Rectal smooth muscle tissue (tissue), 1 donor: ENCODE results near the gene CITED2.
"Not testable (repeated sequence)": the region's sequence is repeated elsewhere in the genome, so short reads cannot be mapped to it uniquely, and the experiment has no call there.

Experiments
- H3K27ac ChIP-seq: one replicate; pipeline ENCODE4 v1.7.0; 2013; ENCODE audit warnings: low read depth, low read length, inconsistent platforms
- H3K27me3 ChIP-seq: one replicate; pipeline ENCODE4 v1.7.0; 2013; ENCODE audit warnings: low read length; ENCODE audit not compliant: control insufficient read depth, insufficient read depth
- H3K36me3 ChIP-seq: one replicate; pipeline ENCODE4 v1.7.0; 2013; ENCODE audit warnings: low read length; ENCODE audit not compliant: control insufficient read depth, insufficient read depth
- H3K4me1 ChIP-seq: one replicate; pipeline ENCODE4 v1.7.0; 2013; ENCODE audit warnings: low read length; ENCODE audit not compliant: control insufficient read depth, insufficient read depth
- H3K4me3 ChIP-seq: one replicate; pipeline ENCODE4 v1.7.0; 2013; ENCODE audit warnings: low read length
- H3K9ac ChIP-seq: one replicate; pipeline ENCODE4 v1.7.0; 2013; ENCODE audit warnings: low read length

CITED2 gene

DNA sequence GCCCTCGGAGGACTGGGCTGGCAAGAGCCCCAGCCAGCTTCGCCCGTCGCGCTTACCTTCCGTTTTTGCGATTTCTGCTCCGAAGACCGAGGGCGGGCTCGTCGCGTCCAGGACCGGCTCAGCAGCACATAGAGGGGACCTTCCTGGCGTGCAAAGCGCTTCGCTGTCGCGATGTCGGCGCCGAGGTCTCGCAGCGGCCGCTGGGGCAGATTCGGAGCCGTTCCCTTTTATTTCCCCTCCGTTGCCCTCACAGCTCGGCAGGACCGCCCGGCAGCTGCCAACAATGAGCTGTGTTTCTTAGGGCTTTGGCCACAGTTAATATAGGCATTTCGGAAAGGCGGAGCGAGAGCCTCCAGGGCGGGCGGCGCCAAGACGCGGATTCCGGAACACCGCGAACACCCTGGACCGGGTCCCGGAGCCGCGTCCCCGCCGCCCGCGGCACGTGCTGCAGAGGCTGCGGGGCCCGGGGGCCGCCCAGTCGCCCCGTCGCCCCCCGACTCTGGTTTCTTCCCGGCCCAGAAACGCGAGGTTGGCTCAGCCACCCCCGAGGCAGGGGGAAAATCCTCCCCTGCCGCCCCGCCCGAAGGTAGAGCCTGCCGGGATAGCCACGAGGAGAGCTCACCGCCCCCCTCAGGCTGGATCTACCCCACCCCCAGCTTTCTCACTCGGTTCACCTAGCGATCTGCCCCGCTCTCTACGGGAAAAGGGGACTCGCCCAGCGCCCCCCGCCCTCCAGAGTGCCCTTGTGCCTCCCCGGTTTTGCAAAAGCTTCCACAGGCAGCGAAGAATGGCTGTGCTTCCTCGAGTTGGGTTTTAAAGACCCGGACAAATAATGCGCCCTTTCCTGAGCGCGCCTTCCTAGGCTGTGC is at the start of gene CITED2:
Gene CITED2, minus strand, starts transcription at position 292 of the 869 bp plus-strand sequence. CDS start 704 bp downstream, outside the sequence.
- H3K36me3 ChIP-seq = peaks cover 6% of the 10 kb centered on the region
- H3K4me3 ChIP-seq = peak within 1 kb of the TSS; percentile 83
- H3K27me3 ChIP-seq = no peaks in the 10 kb centered on the region
- H3K27ac ChIP-seq = peak within 1 kb of the TSS; percentile 93
- H3K9ac ChIP-seq = peak within 1 kb of the TSS; percentile 91
- H3K4me1 ChIP-seq = peaks cover 16% of the 10 kb centered on the region

DNA sequence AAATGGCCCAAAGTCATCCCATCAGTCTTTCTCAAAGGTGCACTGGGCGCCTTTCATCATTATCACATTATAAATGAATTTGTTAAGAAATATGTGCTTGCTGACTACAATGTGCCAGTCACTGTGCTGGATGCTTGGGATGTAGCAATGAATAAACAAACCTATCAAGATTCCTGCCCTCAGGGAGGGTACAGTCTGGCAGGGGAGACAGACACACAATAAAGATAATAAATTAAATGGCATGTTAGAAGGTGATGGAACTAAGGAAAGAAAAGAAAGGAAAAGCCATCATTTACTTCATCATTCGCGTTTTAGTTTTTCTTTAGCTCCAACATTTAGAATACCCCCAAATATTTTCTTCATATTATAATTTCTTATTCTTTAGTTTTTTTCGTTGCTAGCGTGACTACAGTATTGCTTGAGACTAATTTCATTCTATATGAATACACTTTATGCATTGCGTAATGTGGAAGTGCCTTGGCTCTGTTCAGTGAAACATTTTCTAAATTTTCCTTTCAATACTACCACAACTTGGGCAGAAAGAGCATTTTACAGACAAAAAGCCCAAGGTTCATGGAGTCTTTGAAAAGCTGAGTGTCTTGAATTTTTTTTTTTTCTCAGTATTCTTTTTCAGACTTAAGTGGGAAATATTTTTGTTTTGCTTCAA is 48.7 kb upstream of the CITED2 start:
- no peak overlapping the region for H3K27ac ChIP-seq
- no peaks in the 10 kb centered on the region for H3K4me1 ChIP-seq

DNA sequence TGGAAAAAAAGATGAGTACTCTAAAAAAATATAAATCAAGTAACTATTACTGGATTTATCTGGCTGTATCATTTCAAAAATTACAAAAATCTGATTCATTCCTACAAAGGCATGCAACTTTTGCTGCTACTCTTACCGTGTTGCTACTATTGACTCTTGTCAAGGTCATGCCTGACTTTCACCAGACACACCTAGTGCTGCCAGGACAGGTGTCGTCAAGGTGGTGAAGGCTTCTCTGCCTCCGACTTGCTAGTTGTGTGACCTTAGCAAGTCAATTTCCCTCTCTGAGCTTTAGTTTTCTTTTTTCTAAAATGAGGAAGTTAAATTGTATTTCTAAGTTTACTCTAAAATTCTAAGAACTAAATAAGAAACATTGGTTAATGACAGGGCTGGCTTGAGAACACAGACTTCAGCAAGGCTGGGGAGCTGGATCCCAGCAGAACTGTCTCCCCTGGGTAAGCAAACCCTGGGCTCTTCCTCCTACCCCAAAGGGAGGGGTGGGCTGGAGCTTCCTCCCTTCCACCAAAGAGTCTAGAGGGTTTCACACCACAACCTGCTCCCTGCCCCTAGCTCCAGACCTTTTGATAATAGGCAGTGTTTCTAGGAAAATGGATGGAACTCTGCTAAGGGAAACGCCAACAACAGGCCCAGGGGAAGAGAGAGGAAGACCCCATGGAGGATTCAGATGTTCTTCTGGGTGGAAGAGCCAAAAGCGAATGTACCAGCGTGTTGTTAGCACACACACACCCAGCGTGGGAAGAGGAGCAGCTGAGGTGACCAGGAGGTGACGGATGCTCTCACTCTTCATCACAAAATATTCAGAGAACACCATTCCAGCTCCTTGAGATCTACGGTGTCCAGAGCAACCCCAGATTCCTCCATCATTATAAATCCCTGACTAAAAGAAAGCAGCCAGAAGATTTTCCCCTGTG is 47.9 kb upstream of the CITED2 start:
- no peaks in the 10 kb centered on the region for H3K27me3 ChIP-seq
- no peak overlapping the region for H3K4me3 ChIP-seq
- H3K4me1 ChIP-seq = no peaks in the 10 kb centered on the region
- no peaks in the 10 kb centered on the region for H3K36me3 ChIP-seq
- H3K27ac ChIP-seq = no peak overlapping the region
- no peak overlapping the region for H3K9ac ChIP-seq

More for the DNA sequence above, 48.7 kb upstream of the CITED2 start:
- no peaks in the 10 kb centered on the region for H3K27me3 ChIP-seq
- no peak overlapping the region for H3K4me3 ChIP-seq
- H3K9ac ChIP-seq = no peak overlapping the region
- H3K36me3 ChIP-seq = no peaks in the 10 kb centered on the region

DNA sequence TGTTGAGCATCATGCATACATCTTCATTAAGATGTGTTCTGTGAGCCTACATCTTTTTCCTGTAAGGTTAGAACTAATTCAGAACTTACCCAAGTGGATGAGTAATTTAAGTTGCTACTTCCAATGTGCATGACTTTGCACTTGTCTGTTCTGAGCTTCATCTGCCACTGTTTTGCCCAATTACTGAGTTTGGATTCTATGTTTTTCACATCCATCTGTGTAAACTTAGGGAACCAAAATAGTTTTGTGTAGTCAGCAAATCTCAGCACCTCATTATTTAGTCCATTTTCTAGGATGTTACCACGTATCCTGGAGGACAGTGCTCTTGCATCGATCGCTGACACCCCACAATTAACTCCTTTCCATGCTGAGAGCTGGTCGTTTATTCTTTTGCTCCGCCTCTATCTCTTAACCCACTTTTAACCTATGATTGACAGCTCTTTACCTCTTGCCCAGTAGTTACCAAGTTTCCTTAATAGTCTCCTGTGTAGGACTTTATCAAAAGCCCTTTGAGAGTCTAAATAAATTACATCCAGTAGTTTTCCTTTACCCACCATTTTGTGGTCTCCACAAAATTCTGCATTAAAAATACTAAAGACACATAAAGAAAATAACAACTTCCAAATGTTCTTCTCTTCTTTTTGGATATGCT is 44.2 kb upstream of the CITED2 start:
- Histone ChIP-seq H3K36me3 (no peaks in the 10 kb centered on the region), H3K9ac (no peak overlapping the region), H3K27ac (no peak overlapping the region), H3K4me1 (no peaks in the 10 kb centered on the region), H3K4me3 (no peak overlapping the region), H3K27me3 (no peaks in the 10 kb centered on the region)

- no peak overlapping the region for H3K9ac ChIP-seq
- H3K27ac ChIP-seq = no peak overlapping the region
- no peak overlapping the region for H3K4me3 ChIP-seq
- H3K27me3 ChIP-seq = no peaks in the 10 kb centered on the region
- no peaks in the 10 kb centered on the region for H3K4me1 ChIP-seq
- H3K36me3 ChIP-seq = no peaks in the 10 kb centered on the region
Observed at GRCh38 chr6:139416146-139416545, 41.7 kb upstream of the CITED2 start.

DNA sequence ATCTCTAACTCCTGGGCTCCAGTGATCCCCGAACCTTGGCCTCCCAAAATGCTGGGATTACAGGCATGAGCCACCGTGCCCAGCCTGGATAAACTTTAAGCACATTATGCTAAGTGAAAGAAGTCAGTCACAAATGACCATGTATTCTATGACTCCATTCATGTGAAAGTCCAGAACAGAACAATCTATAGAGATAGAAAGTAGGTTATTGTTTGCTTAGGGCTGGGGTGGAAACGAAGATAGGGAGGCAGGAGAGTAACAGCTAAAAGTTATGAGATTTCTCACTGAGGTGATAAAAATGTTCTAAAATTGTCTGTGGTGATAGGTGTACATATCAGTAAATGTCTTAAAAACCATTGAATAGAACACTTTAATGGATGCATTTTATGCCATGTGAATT is 40.9 kb upstream of the CITED2 start:
- H3K9ac ChIP-seq = no peak overlapping the region
- no peak overlapping the region for H3K4me3 ChIP-seq
- H3K4me1 ChIP-seq = no peaks in the 10 kb centered on the region
- no peak overlapping the region for H3K27ac ChIP-seq
- H3K36me3 ChIP-seq = no peaks in the 10 kb centered on the region
- no peaks in the 10 kb centered on the region for H3K27me3 ChIP-seq

- H3K27me3 ChIP-seq, H3K36me3 ChIP-seq, H3K9ac ChIP-seq, H3K4me1 ChIP-seq, H3K4me3 ChIP-seq, H3K27ac ChIP-seq: not testable (repeated sequence)
Observed at GRCh38 chr6:139412103-139412502, 37.7 kb upstream of the CITED2 start.

GRCh38 chr6:139409026-139409425 is 34.6 kb upstream of the CITED2 start:
- Histone ChIP-seq H3K4me1 (peaks cover 3% of the 10 kb centered on the region), H3K27ac (no peak overlapping the region), H3K36me3 (no peaks in the 10 kb centered on the region), H3K9ac (no peak overlapping the region), H3K4me3 (no peak overlapping the region), H3K27me3 (no peaks in the 10 kb centered on the region)

DNA sequence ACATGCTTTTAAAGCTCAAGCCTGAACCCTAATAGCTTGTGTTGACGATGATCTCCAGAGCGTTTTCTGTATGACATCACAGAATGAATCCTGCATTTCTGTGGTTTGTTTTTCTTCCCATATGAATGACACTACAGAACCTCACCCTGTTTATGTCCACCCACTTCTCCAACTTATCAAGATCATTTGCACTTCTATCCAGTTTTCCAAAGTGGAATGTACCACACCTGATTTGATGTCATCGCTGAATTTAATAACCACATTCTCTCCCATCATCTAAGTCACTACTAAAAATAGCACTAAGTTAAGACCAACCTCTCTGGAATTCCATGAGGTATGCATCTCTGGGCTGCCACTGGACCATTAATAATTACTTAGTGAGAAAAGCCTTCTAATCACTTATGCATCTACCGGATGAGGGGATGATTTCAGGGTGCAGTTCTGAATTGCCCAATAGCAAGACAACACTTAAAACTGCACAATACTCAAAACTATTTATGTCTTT is 33.3 kb upstream of the CITED2 start:
- H3K4me3 ChIP-seq = no peak overlapping the region
- no peak overlapping the region for H3K9ac ChIP-seq
- no peaks in the 10 kb centered on the region for H3K27me3 ChIP-seq
- no peak overlapping the region for H3K27ac ChIP-seq
- H3K4me1 ChIP-seq = peaks cover 3% of the 10 kb centered on the region
- H3K36me3 ChIP-seq = no peaks in the 10 kb centered on the region

GRCh38 chr6:139406577-139407343 is 32.3 kb upstream of the CITED2 start:
- Histone ChIP-seq H3K27ac (no peak overlapping the region), H3K9ac (no peak overlapping the region), H3K27me3 (no peaks in the 10 kb centered on the region), H3K4me3 (no peak overlapping the region), H3K36me3 (no peaks in the 10 kb centered on the region), H3K4me1 (peaks cover 3% of the 10 kb centered on the region)

DNA sequence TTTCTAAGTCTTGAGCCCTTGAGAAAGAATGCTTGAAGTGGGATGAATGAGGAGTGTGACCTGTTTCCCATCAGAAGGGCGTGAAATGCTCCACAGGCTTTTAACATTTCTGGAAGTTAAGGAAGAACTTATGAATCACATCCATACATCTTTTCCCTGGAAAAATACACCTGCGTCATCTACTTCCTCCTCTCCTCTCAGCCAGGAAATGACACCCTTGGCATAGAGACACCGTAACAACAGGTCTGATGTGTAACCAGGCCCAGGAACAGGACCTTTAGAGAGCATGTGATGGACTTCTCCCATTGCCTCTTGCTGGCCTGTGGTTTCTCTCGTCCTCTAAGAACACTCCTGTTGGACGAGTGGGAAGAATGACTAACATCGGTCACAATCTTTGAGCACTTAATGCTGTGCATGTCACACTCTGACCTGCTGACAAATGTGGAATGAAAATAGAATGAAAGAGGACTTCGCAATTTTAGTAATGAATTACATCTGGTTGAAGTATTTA is 28.5 kb upstream of the CITED2 start:
- Histone ChIP-seq H3K27ac (no peak overlapping the region), H3K4me3 (no peak overlapping the region), H3K36me3 (no peaks in the 10 kb centered on the region), H3K4me1 (no peaks in the 10 kb centered on the region), H3K27me3 (no peaks in the 10 kb centered on the region), H3K9ac (no peak overlapping the region)
